Thyroid gland (tissue), 4 donors: ENCODE results near the gene PKP4. TPM values are rescaled to one million over a fixed set of nuclear protein-coding genes. Genes with fewer than 3 reads are reported as not detected.
"Not testable (repeated sequence)": the region's sequence is repeated elsewhere in the genome, so short reads cannot be mapped to it uniquely, and the experiment has no call there.

ENCODE experiments used
- DNase-seq, 2 donors: peaks; one replicate each; pipeline ENCODE4 v3.0.0-alpha.2; 2019
- H3K27ac ChIP-seq, 3 donors: fragments of 200-600 bp; sonication (generic); 1 replicate in 2 of 3; 2 replicates in 1 of 3; pipeline ENCODE4 v1.5.1; 2016 to 2019; ENCODE audit warnings: mild to moderate bottlenecking in 1 of 3, moderate library complexity in 1 of 3
- H3K27me3 ChIP-seq: fragments of 200-600 bp; sonication (generic); one replicate; pipeline ENCODE4 v1.5.1; 2019
- H3K36me3 ChIP-seq, 2 donors: fragments of 200-600 bp; sonication (generic); one replicate each; pipeline ENCODE4 v1.5.1; 2016 to 2019
- H3K4me1 ChIP-seq, 2 donors: fragments of 200-600 bp; sonication (generic); one replicate each; pipeline ENCODE4 v1.5.1; 2017 to 2019
- H3K4me3 ChIP-seq, 3 donors: fragments of 200-600 bp; sonication (generic); replicated peaks in 1 of 3; 1 replicate in 2 of 3; 2 replicates in 1 of 3; pipeline ENCODE4 v1.5.1; 2016; ENCODE audit warnings: mild to moderate bottlenecking in 1 of 3
- H3K9me3 ChIP-seq: fragments of 200-600 bp; sonication (generic); one replicate; pipeline ENCODE4 v1.5.1; 2017
- POLR2A ChIP-seq, 2 donors: fragments of 450-650 bp; IDR thresholded peaks; one replicate each; pipeline ENCODE4 v1.6.1; 2017; ENCODE audit warnings: antibody characterized with exemption in 2 of 2, mild to moderate bottlenecking in 2 of 2, moderate library complexity in 1 of 2
- WGBS, 2 donors: methylation state at CpG; one replicate each; pipeline ENCODE4 v1.1.5; 2017; 5-methylcytosine and 5-hydroxymethylcytosine counted together
- intact Hi-C: fragments of 100-400 bp; cut with DNase I; formaldehyde crosslinking; loops from one replicate; pipeline ENCODE4 v1.15.1; 2023
- total RNA-seq, 4 donors: library from RNA; depleted of rRNA; stranded (reverse); fragments of >200 nt; gene quantifications; one replicate each; pipeline ENCODE4 v1.2.3, GENCODE V29; 2016
- TF ChIP-seq, protein P1 (sequence below), 6 experiments: fragments of 200-600 bp in 3 of 6; fragments of 450-650 bp in 3 of 6; sonication (generic) in 3 of 6; IDR thresholded peaks; one replicate each; pipeline ENCODE4 v1.5.1; 2016 to 2019; ENCODE audit warnings: antibody characterized with exemption in 6 of 6, mild to moderate bottlenecking in 2 of 6, inconsistent platforms in 1 of 6, moderate library complexity in 1 of 6

Gene PKP4
- total RNA-seq, 4 donors from 2014 or later: 117 to 155 (median 136) TPM

DNA sequence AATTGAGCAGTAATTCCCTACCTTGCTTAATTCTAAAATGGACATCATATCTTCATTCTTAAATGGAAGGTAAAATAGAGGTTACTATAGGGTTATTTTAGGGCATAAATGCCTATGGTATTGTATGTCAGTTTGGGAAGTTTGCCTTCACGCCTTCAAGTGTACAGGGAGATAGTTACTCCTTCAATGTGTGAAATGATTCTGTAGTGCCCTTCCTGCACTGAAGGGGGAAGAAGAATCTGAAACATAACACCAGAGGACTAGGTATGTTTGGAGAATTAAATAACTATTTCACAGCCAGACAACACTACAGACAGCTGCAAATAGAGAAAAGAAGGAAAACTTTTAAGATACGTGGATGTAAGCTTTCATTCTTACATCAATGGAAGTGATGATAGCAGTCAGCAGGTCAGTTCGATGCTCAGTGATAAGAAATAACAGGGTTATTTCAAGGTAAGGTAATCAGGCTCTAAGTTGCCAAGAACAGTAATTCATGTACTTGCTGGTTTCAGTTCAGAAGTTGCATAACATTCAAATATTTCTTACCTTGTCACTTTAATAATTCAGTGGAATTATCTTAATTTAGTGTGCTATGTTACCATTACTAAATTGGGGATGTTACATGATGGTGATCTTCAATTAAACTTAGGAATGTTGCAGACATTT, 4.0 kb downstream of the PKP4 start:
- WGBS, 2 donors: 59 to 77% methylated on average over 3 of the region's 3 CpGs
- no peak for DNase-seq
- no peaks in the 10 kb centered on the region for H3K9me3 ChIP-seq
- intact Hi-C loops: no loop called here
- no peak overlapping the region for H3K4me3 ChIP-seq
- no peaks in the 10 kb centered on the region for H3K36me3 ChIP-seq
- no peaks in the 10 kb centered on the region for H3K27me3 ChIP-seq
- H3K4me1 ChIP-seq: peaks cover 11 to 23% of the 10 kb centered on the region in 2 donors
- TF ChIP-seq, protein P1, sequence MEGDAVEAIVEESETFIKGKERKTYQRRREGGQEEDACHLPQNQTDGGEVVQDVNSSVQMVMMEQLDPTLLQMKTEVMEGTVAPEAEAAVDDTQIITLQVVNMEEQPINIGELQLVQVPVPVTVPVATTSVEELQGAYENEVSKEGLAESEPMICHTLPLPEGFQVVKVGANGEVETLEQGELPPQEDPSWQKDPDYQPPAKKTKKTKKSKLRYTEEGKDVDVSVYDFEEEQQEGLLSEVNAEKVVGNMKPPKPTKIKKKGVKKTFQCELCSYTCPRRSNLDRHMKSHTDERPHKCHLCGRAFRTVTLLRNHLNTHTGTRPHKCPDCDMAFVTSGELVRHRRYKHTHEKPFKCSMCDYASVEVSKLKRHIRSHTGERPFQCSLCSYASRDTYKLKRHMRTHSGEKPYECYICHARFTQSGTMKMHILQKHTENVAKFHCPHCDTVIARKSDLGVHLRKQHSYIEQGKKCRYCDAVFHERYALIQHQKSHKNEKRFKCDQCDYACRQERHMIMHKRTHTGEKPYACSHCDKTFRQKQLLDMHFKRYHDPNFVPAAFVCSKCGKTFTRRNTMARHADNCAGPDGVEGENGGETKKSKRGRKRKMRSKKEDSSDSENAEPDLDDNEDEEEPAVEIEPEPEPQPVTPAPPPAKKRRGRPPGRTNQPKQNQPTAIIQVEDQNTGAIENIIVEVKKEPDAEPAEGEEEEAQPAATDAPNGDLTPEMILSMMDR (IDR thresholded peaks at IDR 0.05): peak in 2 of 6 experiments; percentile 12 to 32
- no peak for TF ChIP-seq POLR2A (IDR thresholded peaks at IDR 0.05)
- H3K27ac ChIP-seq: peak overlapping the region in 1 of 3 donors; percentile 19

DNA sequence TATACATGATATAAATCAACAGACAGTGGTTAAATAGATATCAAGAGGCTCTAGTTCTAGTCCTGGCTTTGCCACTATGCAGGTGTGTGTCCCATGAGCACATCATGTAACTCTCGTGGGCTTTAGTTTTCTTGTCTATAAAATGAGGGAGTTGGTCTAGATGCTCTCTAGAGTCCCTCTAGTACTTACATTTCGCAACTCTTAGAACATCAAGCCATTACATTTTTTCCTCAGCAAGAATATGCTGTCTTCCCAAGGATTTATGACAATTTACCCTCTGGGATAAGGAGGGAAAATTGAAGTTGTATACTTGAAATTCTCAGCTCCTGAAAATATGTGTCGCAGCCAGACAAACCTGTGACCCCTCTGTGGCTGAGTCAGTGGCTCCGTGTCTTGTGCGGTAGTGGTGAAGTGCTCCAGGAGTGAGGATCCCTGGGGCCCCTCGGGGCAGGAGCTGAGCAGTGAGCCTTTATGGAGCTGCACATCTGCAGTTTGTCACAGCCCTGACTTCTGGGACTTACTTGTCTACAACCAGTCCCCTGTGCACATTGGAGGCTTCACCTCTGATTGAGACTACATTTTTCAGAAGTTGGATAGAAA, 6.8 kb downstream of the PKP4 start:
- 78 to 81% methylated on average over 6 of the region's 6 CpGs for WGBS, 2 donors
- peaks cover 11 to 13% of the 10 kb centered on the region in 2 donors for H3K4me1 ChIP-seq
- no peak for DNase-seq
- no peak overlapping the region for H3K4me3 ChIP-seq
- H3K36me3 ChIP-seq: no peaks in the 10 kb centered on the region
- H3K27ac ChIP-seq: no peak overlapping the region
- H3K9me3 ChIP-seq: no peaks in the 10 kb centered on the region
- no peak for TF ChIP-seq POLR2A (IDR thresholded peaks at IDR 0.05)
- TF ChIP-seq, protein P1 (IDR thresholded peaks at IDR 0.05): no peak
- H3K27me3 ChIP-seq: no peaks in the 10 kb centered on the region
- intact Hi-C loops: no loop called here

DNA sequence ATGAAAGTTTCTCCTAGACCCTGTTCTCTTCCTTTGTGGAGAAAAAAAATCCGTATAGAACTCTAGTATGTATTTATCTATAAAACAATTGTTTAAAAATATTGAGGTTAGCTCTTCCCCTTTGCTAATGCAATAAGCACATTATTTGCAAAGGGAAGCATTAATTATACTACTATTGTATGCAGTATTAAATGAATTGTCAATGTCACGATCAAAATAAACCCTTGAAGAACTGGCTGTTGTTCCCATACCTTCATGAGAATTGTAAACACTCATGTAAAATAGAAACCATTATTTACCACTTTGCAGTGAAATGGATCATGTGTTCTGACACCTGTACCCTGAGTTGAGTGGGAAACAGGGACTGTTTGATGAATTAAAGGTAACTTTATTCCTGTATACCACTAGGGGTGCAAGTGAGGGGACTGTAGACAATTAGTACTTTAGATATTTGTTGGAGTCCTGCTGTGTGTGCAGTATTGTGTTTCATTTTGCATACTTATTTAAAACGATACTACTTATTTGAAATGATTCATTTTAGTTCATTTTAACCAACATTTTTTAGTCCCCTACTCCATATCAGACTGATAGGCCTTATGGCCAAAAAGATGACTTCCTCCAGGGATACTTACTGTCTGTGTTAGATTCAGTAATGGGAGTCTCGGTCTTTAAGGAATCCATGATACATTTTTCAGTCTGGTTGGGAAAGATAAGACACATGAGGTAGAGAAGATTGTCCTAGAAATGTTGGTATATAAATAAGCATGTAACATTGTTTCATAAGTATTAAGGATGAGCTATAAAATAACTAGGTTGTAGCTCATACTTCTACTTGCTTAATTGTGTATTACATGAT, 7.9 kb downstream of the PKP4 start:
- no peak for DNase-seq
- Histone ChIP-seq H3K27me3 (no peaks in the 10 kb centered on the region), H3K9me3 (no peaks in the 10 kb centered on the region), H3K27ac (no peak overlapping the region), H3K36me3 (no peaks in the 10 kb centered on the region), H3K4me1 (peaks cover 5 to 11% of the 10 kb centered on the region in 2 donors), H3K4me3 (no peak overlapping the region)
- TF ChIP-seq POLR2A (IDR thresholded peaks at IDR 0.05): no peak
- TF ChIP-seq, protein P1 (IDR thresholded peaks at IDR 0.05): peak in 4 of 6 experiments; percentile 17 to 55 (median 44)
- intact Hi-C loops: no loop called here
- WGBS, 2 donors: 87 to 88% methylated on average over 4 of the region's 4 CpGs

DNA sequence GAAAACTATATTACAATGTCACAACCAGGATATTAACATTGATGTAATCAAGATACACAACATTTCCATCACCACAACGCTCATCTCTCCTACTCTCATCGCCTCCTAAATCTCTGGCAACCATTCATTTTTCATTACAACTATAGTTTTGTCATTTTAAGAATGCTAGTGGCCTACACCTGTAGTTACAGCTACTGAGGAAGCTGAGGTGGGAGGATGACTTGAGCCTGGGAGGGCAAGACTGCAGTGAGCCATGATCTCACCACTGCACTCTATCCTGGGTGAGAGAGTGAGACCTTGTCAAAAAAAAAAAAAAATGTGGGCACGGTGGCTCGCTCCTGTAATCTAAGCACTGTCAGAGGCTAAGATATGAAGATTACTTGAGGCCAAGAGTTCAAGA, 10.5 kb downstream of the PKP4 start:
- peaks cover 0 to 3% of the 10 kb centered on the region in 2 donors for H3K4me1 ChIP-seq
- no peak overlapping the region for H3K27ac ChIP-seq
- intact Hi-C loops: no loop called here
- H3K9me3 ChIP-seq: no peaks in the 10 kb centered on the region
- no peak for TF ChIP-seq POLR2A (IDR thresholded peaks at IDR 0.05)
- TF ChIP-seq, protein P1 (IDR thresholded peaks at IDR 0.05): no peak
- H3K36me3 ChIP-seq: no peaks in the 10 kb centered on the region
- H3K27me3 ChIP-seq: no peaks in the 10 kb centered on the region
- H3K4me3 ChIP-seq: no peak overlapping the region
- 98 to 99% methylated on average over 4 of the region's 4 CpGs for WGBS, 2 donors
- DNase-seq: no peak

DNA sequence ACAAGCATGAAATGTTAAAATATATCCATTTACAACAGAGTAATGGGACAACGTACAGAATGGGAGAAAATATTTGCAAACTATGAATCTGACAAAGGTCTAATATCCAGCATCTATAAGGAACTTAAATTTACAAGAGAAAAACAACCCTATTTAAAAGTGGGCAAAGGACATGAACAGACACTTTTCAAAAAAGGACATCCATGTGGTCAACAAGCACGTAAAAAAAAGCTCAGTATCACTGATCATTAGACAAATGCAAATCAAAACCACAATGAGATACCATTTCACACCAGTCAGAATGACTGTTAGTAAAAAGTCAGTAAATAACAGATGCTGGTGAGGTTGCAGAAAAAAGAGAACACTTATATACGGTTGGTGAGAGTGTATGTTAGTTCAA, 16.1 kb downstream of the PKP4 start:
- H3K9me3 ChIP-seq, H3K4me1 ChIP-seq, H3K27ac ChIP-seq, H3K27me3 ChIP-seq, intact Hi-C loops, H3K36me3 ChIP-seq, DNase-seq, H3K4me3 ChIP-seq: not testable (repeated sequence)
- WGBS, 2 donors: 97 to 100% methylated on average over 3 of the region's 3 CpGs

DNA sequence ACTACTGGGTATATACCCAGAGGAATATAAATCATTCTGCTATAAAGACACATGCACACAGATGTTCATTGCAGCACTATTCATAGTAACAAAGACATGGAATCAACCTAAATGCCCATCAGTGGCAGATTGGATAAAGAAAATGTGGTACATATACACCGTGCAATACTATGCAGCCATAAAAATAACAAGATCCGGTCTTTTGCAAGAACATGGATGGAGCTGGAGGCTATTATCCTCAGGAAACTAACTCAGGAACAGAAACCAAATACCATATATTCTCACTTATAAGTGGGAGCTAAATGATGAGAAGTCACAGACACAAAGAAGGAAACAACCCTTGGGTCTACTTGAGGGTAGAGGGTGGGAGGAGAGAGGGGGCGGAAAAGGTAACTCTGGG, 16.5 kb downstream of the PKP4 start:
- H3K4me1 ChIP-seq: peaks cover 9 to 11% of the 10 kb centered on the region in 2 donors
- H3K27me3 ChIP-seq, H3K4me3 ChIP-seq, H3K27ac ChIP-seq, intact Hi-C loops, H3K36me3 ChIP-seq, H3K9me3 ChIP-seq, DNase-seq: not testable (repeated sequence)
- 95 to 97% methylated on average over 3 of the region's 3 CpGs for WGBS, 2 donors
